ENCODE data around the gene VDAC1.
"Not testable (repeated sequence)": the region's sequence is repeated elsewhere in the genome, so short reads cannot be mapped to it uniquely, and the experiment has no call there.

GRCh38 chr5:133935991-133936650 is 68.7 kb downstream of the VDAC1 start:
- TF ChIP-seq, protein P1, sequence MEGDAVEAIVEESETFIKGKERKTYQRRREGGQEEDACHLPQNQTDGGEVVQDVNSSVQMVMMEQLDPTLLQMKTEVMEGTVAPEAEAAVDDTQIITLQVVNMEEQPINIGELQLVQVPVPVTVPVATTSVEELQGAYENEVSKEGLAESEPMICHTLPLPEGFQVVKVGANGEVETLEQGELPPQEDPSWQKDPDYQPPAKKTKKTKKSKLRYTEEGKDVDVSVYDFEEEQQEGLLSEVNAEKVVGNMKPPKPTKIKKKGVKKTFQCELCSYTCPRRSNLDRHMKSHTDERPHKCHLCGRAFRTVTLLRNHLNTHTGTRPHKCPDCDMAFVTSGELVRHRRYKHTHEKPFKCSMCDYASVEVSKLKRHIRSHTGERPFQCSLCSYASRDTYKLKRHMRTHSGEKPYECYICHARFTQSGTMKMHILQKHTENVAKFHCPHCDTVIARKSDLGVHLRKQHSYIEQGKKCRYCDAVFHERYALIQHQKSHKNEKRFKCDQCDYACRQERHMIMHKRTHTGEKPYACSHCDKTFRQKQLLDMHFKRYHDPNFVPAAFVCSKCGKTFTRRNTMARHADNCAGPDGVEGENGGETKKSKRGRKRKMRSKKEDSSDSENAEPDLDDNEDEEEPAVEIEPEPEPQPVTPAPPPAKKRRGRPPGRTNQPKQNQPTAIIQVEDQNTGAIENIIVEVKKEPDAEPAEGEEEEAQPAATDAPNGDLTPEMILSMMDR (IDR thresholded peaks at IDR 0.05), result not testable (repeated sequence)
- TF ChIP-seq EZH2 (IDR thresholded peaks at IDR 0.05; ENCODE audit: borderline replicate concordance, insufficient read depth, low read depth, low read length, poor library complexity, severe bottlenecking), result not testable (repeated sequence)
